SKM-1 (cell line): ENCODE data around the gene ADORA2B.
"Not testable (repeated sequence)": the region's sequence is repeated elsewhere in the genome, so short reads cannot be mapped to it uniquely, and the experiment has no call there.

Source experiments
- DNase-seq: peaks from one replicate; lab custom pipeline; 2025; ENCODE audit not compliant: unreplicated experiment; lab: John Stamatoyannopoulos, UW

Gene ADORA2B

DNA sequence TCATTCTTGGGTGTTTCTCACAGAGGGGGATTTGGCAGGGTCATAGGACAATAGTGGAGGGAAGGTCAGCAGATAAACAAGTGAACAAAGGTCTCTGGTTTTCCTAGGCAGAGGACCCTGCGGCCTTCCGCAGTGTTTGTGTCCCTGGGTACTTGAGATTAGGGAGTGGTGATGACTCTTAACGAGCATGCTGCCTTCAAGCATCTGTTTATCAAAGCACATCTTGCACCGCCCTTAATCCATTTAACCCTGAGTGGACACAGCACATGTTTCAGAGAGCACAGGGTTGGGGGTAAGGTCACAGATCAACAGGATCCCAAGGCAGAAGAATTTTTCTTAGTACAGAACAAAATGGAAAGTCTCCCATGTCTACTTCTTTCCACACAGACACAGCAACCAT lies 34.1 kb downstream of the ADORA2B start:
- DNase-seq, result not testable (repeated sequence)

DNA sequence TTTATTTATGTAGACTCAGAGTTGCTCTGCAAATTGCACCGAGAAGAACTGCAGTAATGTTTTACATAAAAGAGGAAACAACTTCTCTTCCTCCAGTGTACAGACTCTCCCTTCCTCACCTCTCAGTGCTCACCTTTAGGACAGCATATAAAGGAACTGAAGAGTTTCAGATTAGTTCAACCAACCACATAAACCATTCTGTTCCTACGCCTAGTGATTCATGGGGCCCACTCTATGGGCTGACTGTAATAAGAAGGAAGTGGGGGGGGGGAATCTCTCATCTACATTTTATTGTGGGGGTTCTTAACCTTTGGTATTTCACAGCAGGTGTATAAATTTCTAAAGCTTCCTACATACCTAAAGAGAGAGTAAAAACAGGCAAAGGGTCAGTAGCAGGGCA lies 36.3 kb downstream of the ADORA2B start:
- no peak for DNase-seq

GRCh38 chr17:15981646-15982580 lies 37.0 kb downstream of the ADORA2B start:
- no peak for DNase-seq

GRCh38 chr17:15996322-15996721 lies 51.4 kb downstream of the ADORA2B start:
- no peak for DNase-seq

- DNase-seq, result no peak
These were observed 53.2 kb downstream of the ADORA2B start for GRCh38 chr17:15998031-15998562.

DNA sequence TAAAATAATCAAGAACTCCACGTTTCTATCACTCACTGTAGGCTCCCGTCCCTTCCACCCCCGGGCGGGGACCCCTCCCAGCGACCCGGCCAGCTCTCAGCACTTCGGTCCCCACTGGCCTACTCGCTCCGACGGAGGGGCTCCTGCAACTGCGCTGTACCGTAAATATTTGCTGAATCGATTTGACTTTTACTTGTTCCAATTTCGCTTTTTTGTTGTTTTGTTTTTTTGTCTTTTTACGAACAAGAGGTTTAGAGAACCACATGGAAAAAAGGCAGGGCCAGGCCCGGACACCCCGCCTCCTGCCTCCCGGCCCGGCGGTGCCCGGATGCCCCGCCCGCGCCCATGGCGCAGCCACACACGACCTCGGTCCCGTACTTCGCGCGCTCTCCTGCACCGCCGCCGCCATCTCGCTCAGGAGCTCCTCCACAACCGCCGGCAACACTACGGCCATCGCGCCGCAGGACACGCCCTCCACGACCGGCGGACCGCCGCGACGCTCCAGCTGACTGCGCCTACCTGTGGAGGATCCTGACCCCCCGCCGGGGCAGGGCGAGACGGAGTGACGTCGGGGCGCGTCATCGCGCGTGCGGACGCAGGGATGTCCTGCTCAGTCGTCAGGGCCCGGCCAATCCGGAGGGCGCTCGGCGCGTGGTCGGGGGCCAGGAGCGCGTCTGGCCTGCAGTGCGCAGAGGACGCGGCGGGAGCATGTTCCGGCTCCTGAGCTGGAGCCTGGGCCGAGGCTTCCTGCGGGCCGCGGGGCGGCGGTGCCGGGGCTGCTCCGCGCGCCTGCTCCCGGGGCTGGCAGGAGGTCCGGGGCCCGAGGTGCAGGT lies 54.4 kb downstream of the ADORA2B start, which contains the start of the genes TTC19 and ZSWIM7:
Gene TTC19, plus strand, starts transcription at position 684 of the 833 bp plus-strand sequence. Its CDS starts 25 bp downstream, at position 709.
Gene ZSWIM7, minus strand, starts transcription at position 564 of the 833 bp plus-strand sequence. Its CDS starts 110 bp downstream, at position 454.
- peak; percentile 72 for DNase-seq

- DNase-seq, result no peak
These were observed 55.3 kb downstream of the ADORA2B start for GRCh38 chr17:15999974-16000827.

DNA sequence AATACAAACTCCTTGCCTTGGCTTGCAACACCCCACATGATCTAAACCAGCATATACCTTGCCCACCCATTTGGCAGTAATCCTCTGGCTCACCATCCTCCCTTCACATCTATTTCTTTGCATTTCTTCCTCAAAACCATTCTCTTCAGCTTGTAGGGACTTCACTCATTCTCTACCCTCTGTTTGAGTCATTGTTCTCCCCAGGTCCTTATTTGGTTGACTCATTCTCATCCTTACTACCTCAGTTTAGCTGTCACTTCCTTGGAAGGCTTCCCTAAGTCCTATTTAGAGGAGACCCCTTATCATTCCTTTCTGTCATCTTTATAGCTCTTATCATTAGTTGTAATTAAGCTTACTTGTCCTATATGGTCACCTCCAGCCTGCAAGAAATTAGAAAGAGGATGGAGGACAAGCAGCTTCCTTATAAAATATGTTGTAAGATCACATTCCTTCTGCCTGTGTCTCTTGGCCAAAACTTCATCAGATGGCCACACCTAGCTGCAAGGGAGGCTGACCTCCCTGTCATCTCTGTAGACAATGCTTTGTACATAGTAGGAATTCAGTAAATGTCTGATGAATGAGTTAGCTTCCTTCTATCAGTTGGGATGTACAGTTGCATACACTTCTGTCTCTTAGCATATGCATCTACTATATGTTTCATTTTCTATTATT lies 56.4 kb downstream of the ADORA2B start:
- DNase-seq, result no peak

DNA sequence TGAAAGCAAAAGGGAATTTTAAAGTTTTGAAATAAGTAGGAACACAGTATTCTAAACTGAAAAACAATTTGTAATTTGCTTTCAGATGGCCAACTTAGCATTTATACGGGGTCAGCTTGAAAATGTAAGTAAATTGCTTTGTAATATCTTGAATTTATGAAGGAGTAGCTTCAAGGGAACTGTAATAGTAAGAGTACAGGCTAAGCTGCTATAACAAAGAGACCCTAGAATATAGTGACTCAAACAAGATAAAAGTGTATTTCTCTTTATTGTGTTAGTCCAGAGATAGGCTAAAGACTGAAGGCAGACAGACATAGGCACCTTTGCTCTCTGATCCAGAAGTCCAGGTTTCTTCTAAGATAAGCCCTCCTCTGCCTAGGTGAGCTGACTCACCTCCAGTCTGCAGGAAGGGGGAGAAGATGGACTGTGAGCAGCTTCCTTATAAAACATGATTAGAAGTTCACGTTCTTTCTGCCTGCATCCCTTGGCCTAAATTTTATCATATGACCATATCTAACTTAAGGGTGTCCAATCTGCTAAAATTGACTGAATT lies 57.9 kb downstream of the ADORA2B start:
- DNase-seq, result no peak

DNA sequence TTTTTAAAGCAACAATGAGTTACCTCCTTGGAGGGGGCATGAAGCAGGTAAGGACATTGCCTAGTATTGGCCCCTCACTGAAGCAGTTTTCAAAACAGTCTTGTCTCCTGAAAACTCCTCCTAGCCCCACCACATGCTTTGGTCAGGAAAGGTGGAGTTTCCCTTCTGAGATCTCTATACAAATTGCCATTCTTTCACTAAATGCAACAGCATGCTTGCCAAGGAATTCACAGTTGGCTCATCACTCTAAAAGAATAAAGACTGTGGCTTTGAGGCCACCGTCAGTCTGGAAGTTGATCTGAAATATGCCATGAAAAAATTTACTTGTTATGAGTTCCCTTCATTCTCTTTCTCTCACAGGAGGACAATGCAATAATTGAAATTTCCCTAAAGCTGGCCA lies 58.9 kb downstream of the ADORA2B start:
- DNase-seq, result no peak

- DNase-seq, result no peak
These were observed 60.7 kb downstream of the ADORA2B start for GRCh38 chr17:16005636-16006035.

DNA sequence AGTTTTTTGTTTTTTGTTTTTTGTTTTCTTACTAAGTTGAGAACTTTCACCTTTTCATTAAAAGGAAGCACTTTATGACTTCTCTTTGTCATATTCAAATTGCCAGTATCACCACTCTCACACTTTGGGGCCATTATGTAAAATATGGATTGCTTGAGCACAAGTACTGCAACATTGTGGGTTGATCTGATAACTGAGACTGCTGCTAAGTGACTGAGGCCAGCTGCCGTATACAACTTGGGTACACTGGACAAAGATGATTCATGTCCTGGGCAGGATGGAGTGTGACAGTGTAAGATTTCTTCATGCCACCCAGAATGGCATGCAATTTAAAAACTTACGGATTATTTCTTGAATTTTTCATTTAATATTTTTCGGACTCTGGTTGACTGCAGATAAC lies 62.5 kb downstream of the ADORA2B start:
- DNase-seq, result no peak

- no peak for DNase-seq
These were observed 69.0 kb downstream of the ADORA2B start for GRCh38 chr17:16013943-16014407.

DNA sequence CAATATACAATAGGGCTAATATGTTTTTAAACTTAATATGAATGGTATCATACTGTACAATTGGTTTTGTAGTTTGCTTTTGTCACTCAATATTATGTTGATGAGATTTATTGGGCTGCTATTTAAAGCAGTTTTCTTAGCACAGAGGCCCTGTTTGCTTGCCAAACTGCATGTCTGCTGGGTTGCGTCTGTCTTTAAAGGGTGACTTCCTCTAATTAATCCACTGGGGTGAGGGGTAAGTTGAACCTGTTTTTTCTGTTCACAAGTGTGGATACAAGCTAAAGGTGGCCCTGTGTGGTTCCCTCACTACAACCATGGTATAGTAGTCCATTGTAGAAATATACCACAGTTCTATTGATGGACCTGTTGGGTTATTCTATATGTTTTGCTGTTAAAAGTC lies 74.4 kb downstream of the ADORA2B start:
- no peak for DNase-seq

DNA sequence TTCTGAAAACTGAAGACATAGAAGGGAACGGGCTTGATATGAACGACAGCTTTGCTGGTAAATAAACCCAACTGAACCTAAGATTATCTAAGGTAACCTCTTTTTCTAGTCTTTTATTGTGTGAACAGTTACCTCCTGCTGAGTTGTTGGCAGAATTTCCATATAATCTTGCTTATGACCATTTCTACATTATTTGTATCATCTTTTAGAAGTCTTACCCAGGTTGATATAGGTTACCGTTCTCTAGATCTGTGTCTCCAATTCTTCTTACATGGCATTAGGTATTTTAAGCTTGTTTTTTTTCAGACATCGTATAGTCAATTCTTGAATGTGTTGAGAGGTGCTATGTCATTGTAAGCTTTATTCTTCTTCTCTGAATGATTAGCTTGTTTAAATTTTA lies 79.0 kb downstream of the ADORA2B start:
- DNase-seq, result no peak

DNA sequence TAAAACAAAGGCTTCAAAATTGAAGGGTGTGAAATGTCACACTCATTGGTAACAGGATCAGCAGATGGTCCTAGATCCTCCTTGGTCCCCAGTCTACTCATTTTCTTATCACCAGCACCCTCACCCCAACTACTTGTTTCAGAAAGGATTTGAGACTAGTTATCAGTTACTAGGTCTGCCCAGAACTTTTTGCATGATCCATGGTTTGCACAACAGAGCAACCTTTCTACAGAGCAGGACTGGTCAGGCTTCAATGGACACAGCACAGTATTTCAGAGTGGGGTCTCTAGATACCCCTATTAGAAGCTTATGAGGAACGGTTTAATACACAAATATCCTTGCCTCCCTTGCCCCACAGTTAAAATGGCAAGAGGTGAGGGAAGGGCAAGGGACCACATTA lies 80.3 kb downstream of the ADORA2B start:
- DNase-seq, result no peak
